Esophagus muscularis mucosa (tissue), 3 donors: ENCODE results near the gene CCDC74B.

Experiments used
- POLR2A ChIP-seq: fragments of 450-650 bp; IDR thresholded peaks from one replicate; pipeline ENCODE4 v1.6.1; 2017; ENCODE audit warnings: antibody characterized with exemption, moderate library complexity, mild to moderate bottlenecking, low read depth
- TF ChIP-seq, protein P1 (sequence below), 3 experiments: fragments of 200-600 bp in 2 of 3; fragments of 450-650 bp in 1 of 3; sonication (generic) in 2 of 3; IDR thresholded peaks; one replicate each; pipeline ENCODE4 v1.5.1; 2017 to 2019; ENCODE audit warnings: antibody characterized with exemption in 3 of 3, mild to moderate bottlenecking in 2 of 3, moderate library complexity in 1 of 3

GRCh38 chr2:130190237-130190636 is 45.3 kb upstream of the CCDC74B start:
- no peak for TF ChIP-seq POLR2A
- TF ChIP-seq, protein P1, sequence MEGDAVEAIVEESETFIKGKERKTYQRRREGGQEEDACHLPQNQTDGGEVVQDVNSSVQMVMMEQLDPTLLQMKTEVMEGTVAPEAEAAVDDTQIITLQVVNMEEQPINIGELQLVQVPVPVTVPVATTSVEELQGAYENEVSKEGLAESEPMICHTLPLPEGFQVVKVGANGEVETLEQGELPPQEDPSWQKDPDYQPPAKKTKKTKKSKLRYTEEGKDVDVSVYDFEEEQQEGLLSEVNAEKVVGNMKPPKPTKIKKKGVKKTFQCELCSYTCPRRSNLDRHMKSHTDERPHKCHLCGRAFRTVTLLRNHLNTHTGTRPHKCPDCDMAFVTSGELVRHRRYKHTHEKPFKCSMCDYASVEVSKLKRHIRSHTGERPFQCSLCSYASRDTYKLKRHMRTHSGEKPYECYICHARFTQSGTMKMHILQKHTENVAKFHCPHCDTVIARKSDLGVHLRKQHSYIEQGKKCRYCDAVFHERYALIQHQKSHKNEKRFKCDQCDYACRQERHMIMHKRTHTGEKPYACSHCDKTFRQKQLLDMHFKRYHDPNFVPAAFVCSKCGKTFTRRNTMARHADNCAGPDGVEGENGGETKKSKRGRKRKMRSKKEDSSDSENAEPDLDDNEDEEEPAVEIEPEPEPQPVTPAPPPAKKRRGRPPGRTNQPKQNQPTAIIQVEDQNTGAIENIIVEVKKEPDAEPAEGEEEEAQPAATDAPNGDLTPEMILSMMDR (IDR thresholded peaks at IDR 0.05): no peak
